A549 (cell line): Measurements from ENCODE around the gene TCERG1L. TPM values are rescaled to one million over a fixed set of nuclear protein-coding genes. Genes with fewer than 3 reads are reported as not detected.
"Not testable (repeated sequence)": the region's sequence is repeated elsewhere in the genome, so short reads cannot be mapped to it uniquely, and the experiment has no call there.

Source experiments
- ATAC-seq, 2 experiments: fragments of 200-7000 bp in 1 of 2; fragments of >200 bp in 1 of 2; cut with Nextera tagmentation in 1 of 2; cut with Tn5 transposase in 1 of 2; 3 replicates each; pipeline versions ENCODE4 v1.8.0 to v1.9.1; 2018 to 2020; ENCODE audit warnings: mild to moderate bottlenecking in 1 of 2, moderate library complexity in 1 of 2
- CTCF ChIA-PET: fragments of 300-600 bp; sonication (Branson Sonifier 250); formaldehyde crosslinking; extraction: SDS; loops from one replicate; lab custom pipeline; 2021; ENCODE audit warnings: antibody characterized with exemption, inconsistent platforms; lab: Yijun Ruan, JAX
- POLR2A ChIA-PET: fragments of 350-600 bp; formaldehyde crosslinking; extraction: SDS; loops from one replicate; lab custom pipeline; 2021; ENCODE audit warnings: antibody characterized with exemption, inconsistent platforms; lab: Yijun Ruan, JAX
- DNase-seq, 2 experiments: peaks; one replicate each; pipeline versions ENCODE4 v3.0.0 to v3.0.0-alpha.2; 2011 to 2016; ENCODE audit warnings: low read depth in 1 of 2, low spot score in 1 of 2
- FAIRE-seq: peaks from 2 replicates; lab custom pipeline; 2011; peaks lifted over from hg19 to GRCh38; lab: Jason Lieb, UNC
- H3K27ac ChIP-seq, 2 experiments: fragments of >200 bp; sonication (Bioruptor Twin); formaldehyde crosslinking; 3 replicates each; pipeline ENCODE4 v1.5.1; 2016 to 2017
- H3K4me1 ChIP-seq: fragments of >200 bp; sonication (Bioruptor Twin); formaldehyde crosslinking; 3 replicates; pipeline ENCODE4 v1.6.1; 2016
- H3K4me2 ChIP-seq: fragments of >200 bp; sonication (Bioruptor Twin); formaldehyde crosslinking; 3 replicates; pipeline ENCODE4 v1.6.1; 2016
- H3K4me3 ChIP-seq: fragments of >200 bp; sonication (Bioruptor Twin); formaldehyde crosslinking; 3 replicates; pipeline ENCODE4 v1.5.1; 2016
- H3K9me3 ChIP-seq: fragments of >200 bp; sonication (Bioruptor Twin); formaldehyde crosslinking; 3 replicates; pipeline ENCODE4 v1.6.1; 2016
- ATOH8 ChIP-seq: fragments of 250-450 bp; sonication (Bioruptor Pico); IDR thresholded peaks from 2 replicates; pipeline ENCODE4 v1.5.0; 2020; ENCODE audit warnings: low read depth, mild to moderate bottlenecking, moderate library complexity
- CHD2 ChIP-seq: fragments of 150-350 bp; IDR thresholded peaks from 2 replicates; pipeline ENCODE4 v1.6.1; 2014; ENCODE audit warnings: low read length; ENCODE audit not compliant: partially characterized antibody
- CTCF ChIP-seq: fragments of >200 bp; sonication (Bioruptor Twin); formaldehyde crosslinking; IDR thresholded peaks from 3 replicates; pipeline ENCODE4 v1.5.1; 2016
- EHF ChIP-seq: fragments of 250-450 bp; sonication (Bioruptor Pico); IDR thresholded peaks from 2 replicates; pipeline ENCODE4 v1.5.0; 2020; ENCODE audit warnings: mild to moderate bottlenecking
- FOSB ChIP-seq: fragments of 250-450 bp; sonication (Bioruptor Pico); IDR thresholded peaks from 2 replicates; pipeline ENCODE4 v1.5.0; 2020; ENCODE audit warnings: mild to moderate bottlenecking, moderate library complexity
- FOSL2 ChIP-seq, 2 experiments: fragments of 450-650 bp in 1 of 2; fragments of >200 bp in 1 of 2; sonication (Bioruptor Twin) in 1 of 2; formaldehyde crosslinking; IDR thresholded peaks; 2 replicates each; pipeline versions ENCODE4 v1.5.0 to v1.6.1; 2016 to 2020; ENCODE audit warnings: mild to moderate bottlenecking in 1 of 2, moderate library complexity in 1 of 2
- FOXS1 ChIP-seq: fragments of 250-450 bp; sonication (Bioruptor Pico); IDR thresholded peaks from 2 replicates; pipeline ENCODE4 v1.5.0; 2020; ENCODE audit warnings: mild to moderate bottlenecking, moderate library complexity
- GATA3 ChIP-seq: IDR thresholded peaks from 2 replicates; pipeline ENCODE4 v1.6.1; 2012; ENCODE audit warnings: borderline replicate concordance
- HES2 ChIP-seq: fragments of >200 bp; sonication (Bioruptor Twin); formaldehyde crosslinking; IDR thresholded peaks from 2 replicates; pipeline ENCODE4 v1.6.1; 2016
- HMGXB4 ChIP-seq: fragments of 250-450 bp; sonication (Bioruptor Pico); IDR thresholded peaks from 2 replicates; pipeline ENCODE4 v1.5.0; 2021; ENCODE audit warnings: mild to moderate bottlenecking, moderate library complexity, borderline replicate concordance
- HOXA7 ChIP-seq: fragments of 250-450 bp; sonication (Bioruptor Pico); IDR thresholded peaks from 2 replicates; pipeline ENCODE4 v1.5.0; 2020; ENCODE audit warnings: mild to moderate bottlenecking, moderate library complexity
- JUN ChIP-seq, 2 experiments: fragments of >200 bp; sonication (Bioruptor Twin); formaldehyde crosslinking; IDR thresholded peaks; 2 replicates in 1 of 2; 3 replicates in 1 of 2; pipeline ENCODE4 v1.6.1; 2016 to 2017
- KDM1A ChIP-seq: fragments of 200-600 bp; sonication (generic); IDR thresholded peaks from 2 replicates; pipeline ENCODE4 v1.6.1; 2016; ENCODE audit warnings: low read depth, mild to moderate bottlenecking
- MYC ChIP-seq: IDR thresholded peaks from 2 replicates; pipeline ENCODE4 v1.6.1; 2012; ENCODE audit warnings: mild to moderate bottlenecking, inconsistent platforms, low read length, improper control_type of control experiment, borderline replicate concordance
- NFE2L2 ChIP-seq: fragments of 150-350 bp; conservative IDR thresholded peaks from 2 replicates; pipeline ENCODE4 v1.6.1; 2014; ENCODE audit warnings: low read length
- NR3C1 ChIP-seq: fragments of >200 bp; sonication (Bioruptor Twin); formaldehyde crosslinking; IDR thresholded peaks from 3 replicates; pipeline ENCODE4 v1.6.1; 2017
- RAD21 ChIP-seq, 2 experiments: fragments of >200 bp in 1 of 2; sonication (Bioruptor Twin) in 1 of 2; formaldehyde crosslinking in 1 of 2; IDR thresholded peaks in 1 of 2; conservative IDR thresholded peaks in 1 of 2; 2 replicates in 1 of 2; 3 replicates in 1 of 2; pipeline ENCODE4 v1.6.1; 2012 to 2018; ENCODE audit warnings: inconsistent platforms in 1 of 2
- RARB ChIP-seq: fragments of 250-450 bp; sonication (Bioruptor Pico); IDR thresholded peaks from 2 replicates; pipeline ENCODE4 v1.8.0; 2021; ENCODE audit warnings: mild to moderate bottlenecking, moderate library complexity
- USF2 ChIP-seq: fragments of 450-650 bp; IDR thresholded peaks from 2 replicates; pipeline ENCODE4 v1.6.1; 2014; ENCODE audit warnings: antibody characterized with exemption
- ZFP36 ChIP-seq: fragments of 450-650 bp; IDR thresholded peaks from 2 replicates; pipeline ENCODE4 v1.6.1; 2014; ENCODE audit warnings: borderline replicate concordance; ENCODE audit not compliant: partially characterized antibody
- WGBS: methylation state at CpG from one replicate; pipeline ENCODE4 v1.1.6; 2017; ENCODE audit errors: missing lambda C conversion rate; 5-methylcytosine and 5-hydroxymethylcytosine counted together
- polyA plus RNA-seq, 4 experiments: library from polyadenylated mRNA; depleted of rRNA in 3 of 4; stranded (reverse); fragments of >200 nt; fragmentation: RNase III in 1 of 4; extraction: RNeasy Plus Mini Kit Qiagen cat#74134 plus additional on column Dnase treatment in 1 of 4; gene quantifications; 2 replicates in 3 of 4; 3 replicates in 1 of 4; pipeline ENCODE4 v1.2.3, GENCODE V29; 2011 to 2017

The TCERG1L gene
- polyA plus RNA-seq, 2 of the 4 experiments (the other 2 are of a cell fraction): not detected

- Histone ChIP-seq H3K9me3 (no peaks in the 10 kb centered on the region), H3K4me3 (no peak overlapping the region), H3K4me2 (no peak overlapping the region), H3K27ac (no peak overlapping the region), H3K4me1 (no peaks in the 10 kb centered on the region)
- ATAC-seq (no peak), DNase-seq (no peak), FAIRE-seq (no peak)
- WGBS: 0% methylated on average over 1 of the region's 9 CpGs
- CTCF ChIA-PET: no interaction called here
- no peak for TF ChIP-seq ZFP36
- TF ChIP-seq HES2: no peak
- no peak for TF ChIP-seq EHF (CRISPR knock-in tag)
- no peak for TF ChIP-seq JUN (IDR thresholded peaks at IDR 0.05)
- no peak for TF ChIP-seq USF2
- TF ChIP-seq NR3C1: no peak
- TF ChIP-seq CTCF: no peak
- TF ChIP-seq KDM1A: no peak
- TF ChIP-seq HOXA7 (CRISPR knock-in tag): no peak
- TF ChIP-seq FOXS1: no peak
- TF ChIP-seq GATA3: no peak
- no peak for TF ChIP-seq ATOH8 (CRISPR knock-in tag)
- no peak for TF ChIP-seq FOSB (CRISPR knock-in tag)
- TF ChIP-seq NFE2L2: no peak
- TF ChIP-seq RAD21 (conservative IDR thresholded peaks at IDR 0.05 in 1 of 2, IDR thresholded peaks at IDR 0.05 in 1 of 2): no peak
- TF ChIP-seq RARB (CRISPR knock-in tag): no peak
- TF ChIP-seq HMGXB4 (CRISPR knock-in tag): no peak
- TF ChIP-seq CHD2: no peak
- no peak for TF ChIP-seq MYC
- TF ChIP-seq FOSL2 (IDR thresholded peaks at IDR 0.05): no peak
- TF ChIP-seq FOSL2 (CRISPR knock-in tag; IDR thresholded peaks at IDR 0.05): no peak
- POLR2A ChIA-PET: no interaction called here
Measured at GRCh38 chr10:131140606-131141005, 170.9 kb downstream of the TCERG1L start.

GRCh38 chr10:131137223-131137622, 174.3 kb downstream of the TCERG1L start:
- WGBS: 19% methylated on average over 17 of the region's 17 CpGs
- ChIA-PET POLR2A (no interaction called here), CTCF (no interaction called here)
- Histone ChIP-seq H3K9me3 (no peaks in the 10 kb centered on the region), H3K4me1 (no peaks in the 10 kb centered on the region), H3K4me3 (no peak overlapping the region), H3K4me2 (no peak overlapping the region), H3K27ac (no peak overlapping the region)
- DNase-seq: no peak
- ATAC-seq: no peak
- TF ChIP-seq NFE2L2 (no peak), ATOH8 (CRISPR knock-in tag) (no peak)
- FAIRE-seq: no peak

- H3K9me3 ChIP-seq, ATAC-seq, H3K4me2 ChIP-seq, H3K27ac ChIP-seq, H3K4me1 ChIP-seq, DNase-seq, POLR2A ChIA-PET, H3K4me3 ChIP-seq, FAIRE-seq: not testable (repeated sequence)
- whole genome bisulfite sequencing: 31% methylated on average over 10 of the region's 12 CpGs
- CTCF ChIA-PET: interaction anchor here (0.6 kb wide), 1 partner anchor 166 kb away, joined by 3 read pairs; no protein-coding TSS in a partner anchor
Measured at GRCh38 chr10:131136336-131136735, 175.2 kb downstream of the TCERG1L start.
